ENCODE measurements around the gene ARRB1. TPM values are rescaled to one million over a fixed set of nuclear protein-coding genes. Genes with fewer than 3 reads are reported as not detected.
"Not testable (repeated sequence)": the region's sequence is repeated elsewhere in the genome, so short reads cannot be mapped to it uniquely, and the experiment has no call there.

The ARRB1 gene
- total and polyA plus RNA-seq, 4 donors: 3.3 to 21.2 (median 12.5) TPM

GRCh38 chr11:75380716-75381420 is 29.4 kb upstream of the ARRB1 start:
- no peak for DNase-seq (ENCODE audit: low spot score)
- Histone ChIP-seq H3K9ac (ENCODE audit: low read depth in 1 of 2, low read length in 2 of 2) (no peak overlapping the region), H3K27ac (ENCODE audit: low read depth in 1 of 2, low read length in 2 of 2) (no peak overlapping the region), H3K4me3 (ENCODE audit: low read depth in 1 of 3, low read length in 3 of 3) (no peak overlapping the region), H3K36me3 (ENCODE audit: control insufficient read depth in 4 of 4, insufficient read depth in 3 of 4, low read depth in 1 of 4, low read length in 3 of 4) (no peaks in the 10 kb centered on the region), H3K27me3 (ENCODE audit: control insufficient read depth in 4 of 4, insufficient read depth in 4 of 4, low read length in 3 of 4) (no peaks in the 10 kb centered on the region), H3K9me3 (ENCODE audit: control insufficient read depth in 4 of 4, low read length in 3 of 4) (no peaks in the 10 kb centered on the region), H3K4me1 (ENCODE audit: control insufficient read depth in 4 of 4, insufficient read depth in 4 of 4, low read length in 3 of 4) (peaks cover 0 to 5% (median 1%) of the 10 kb centered on the region in 4 donors)
- 80% methylated on average over 7 of the region's 7 CpGs for WGBS
- TF ChIP-seq HNF4A (conservative IDR thresholded peaks at IDR 0.05) (no peak), SP1 (IDR thresholded peaks at IDR 0.05) (no peak), RAD21 (IDR thresholded peaks at IDR 0.05) (no peak), FOXA1 (IDR thresholded peaks at IDR 0.05) (no peak), MAX (IDR thresholded peaks at IDR 0.05) (no peak)

GRCh38 chr11:75380245-75380644 is 28.8 kb upstream of the ARRB1 start:
- Histone ChIP-seq H3K27me3 (ENCODE audit: control insufficient read depth in 4 of 4, insufficient read depth in 4 of 4, low read length in 3 of 4) (no peaks in the 10 kb centered on the region), H3K4me3 (ENCODE audit: low read depth in 1 of 3, low read length in 3 of 3) (no peak overlapping the region), H3K36me3 (ENCODE audit: control insufficient read depth in 4 of 4, insufficient read depth in 3 of 4, low read depth in 1 of 4, low read length in 3 of 4) (no peaks in the 10 kb centered on the region), H3K4me1 (ENCODE audit: control insufficient read depth in 4 of 4, insufficient read depth in 4 of 4, low read length in 3 of 4) (peaks cover 0 to 5% (median 1%) of the 10 kb centered on the region in 4 donors), H3K9me3 (ENCODE audit: control insufficient read depth in 4 of 4, low read length in 3 of 4) (no peaks in the 10 kb centered on the region), H3K27ac (ENCODE audit: low read depth in 1 of 2, low read length in 2 of 2) (no peak overlapping the region), H3K9ac (ENCODE audit: low read depth in 1 of 2, low read length in 2 of 2) (no peak overlapping the region)
- no peak for DNase-seq (ENCODE audit: low spot score)
- 85% methylated on average over 2 of the region's 2 CpGs for WGBS
- no peak for TF ChIP-seq HNF4A (conservative IDR thresholded peaks at IDR 0.05)
- TF ChIP-seq ZBTB33 (IDR thresholded peaks at IDR 0.05): no peak
- no peak for TF ChIP-seq JUND (IDR thresholded peaks at IDR 0.05)
- TF ChIP-seq ATF3 (IDR thresholded peaks at IDR 0.05): no peak
- TF ChIP-seq GABPA (IDR thresholded peaks at IDR 0.05 in 1 of 2, conservative IDR thresholded peaks at IDR 0.05 in 1 of 2): no peak
- TF ChIP-seq SP1 (IDR thresholded peaks at IDR 0.05): no peak
- TF ChIP-seq YY1 (IDR thresholded peaks at IDR 0.05): no peak
- no peak for TF ChIP-seq RXRA (IDR thresholded peaks at IDR 0.05)
- no peak for TF ChIP-seq FOXA1 (IDR thresholded peaks at IDR 0.05)
- no peak for TF ChIP-seq CTCF (IDR thresholded peaks at IDR 0.05; ENCODE audit: low read depth, low read length, missing input control)
- TF ChIP-seq NR2F2 (IDR thresholded peaks at IDR 0.05): no peak
- TF ChIP-seq TAF1 (conservative IDR thresholded peaks at IDR 0.05): no peak
- TF ChIP-seq RAD21 (IDR thresholded peaks at IDR 0.05): no peak
- no peak for TF ChIP-seq REST (IDR thresholded peaks at IDR 0.05)
- no peak for TF ChIP-seq HNF4G (IDR thresholded peaks at IDR 0.05)
- TF ChIP-seq MAX (IDR thresholded peaks at IDR 0.05): no peak
- no peak for TF ChIP-seq EGR1 (IDR thresholded peaks at IDR 0.05; ENCODE audit: low read depth in 2 of 2)

GRCh38 chr11:75378776-75379175 is 27.3 kb upstream of the ARRB1 start:
- not testable (repeated sequence) for H3K9me3 ChIP-seq (ENCODE audit: control insufficient read depth in 4 of 4, low read length in 3 of 4); DNase-seq (ENCODE audit: low spot score); H3K27me3 ChIP-seq (ENCODE audit: control insufficient read depth in 4 of 4, insufficient read depth in 4 of 4, low read length in 3 of 4); H3K9ac ChIP-seq (ENCODE audit: low read depth in 1 of 2, low read length in 2 of 2); H3K27ac ChIP-seq (ENCODE audit: low read depth in 1 of 2, low read length in 2 of 2); H3K4me3 ChIP-seq (ENCODE audit: low read depth in 1 of 3, low read length in 3 of 3); H3K36me3 ChIP-seq (ENCODE audit: control insufficient read depth in 4 of 4, insufficient read depth in 3 of 4, low read depth in 1 of 4, low read length in 3 of 4); H3K4me1 ChIP-seq (ENCODE audit: control insufficient read depth in 4 of 4, insufficient read depth in 4 of 4, low read length in 3 of 4)
- 94% methylated on average over 17 of the region's 17 CpGs for WGBS
